Hematopoietic multipotent progenitor cell treated with erythropoietin and hydrocortisone succinate and interleukin-3 and kit ligand, for 6 days (in vitro differentiated cells): ENCODE data around the gene TARP.

Source experiments
- DNase-seq: peaks from one replicate; pipeline ENCODE4 v3.0.0-alpha.2; 2015

The TARP gene

DNA sequence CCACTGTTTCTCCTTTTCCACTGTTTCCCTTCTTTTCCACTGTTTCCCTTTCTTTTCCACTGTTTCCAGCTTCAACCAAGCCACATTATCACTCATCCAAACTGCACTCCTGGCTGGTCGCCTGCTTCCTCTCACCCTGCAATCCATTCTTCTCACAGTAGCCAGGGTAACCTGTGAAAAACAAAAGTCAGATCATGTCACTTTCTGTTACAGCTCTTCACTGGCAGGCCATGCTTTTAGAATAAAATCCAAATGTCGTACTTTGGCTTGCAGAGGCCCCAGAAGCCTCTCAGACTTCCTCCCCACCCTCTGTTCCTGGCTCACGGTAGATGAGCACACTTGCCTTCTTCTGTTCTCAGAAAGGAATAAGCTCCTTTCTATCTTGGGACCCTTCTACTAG is 61.5 kb downstream of the TARP start:
- no peak for DNase-seq

DNA sequence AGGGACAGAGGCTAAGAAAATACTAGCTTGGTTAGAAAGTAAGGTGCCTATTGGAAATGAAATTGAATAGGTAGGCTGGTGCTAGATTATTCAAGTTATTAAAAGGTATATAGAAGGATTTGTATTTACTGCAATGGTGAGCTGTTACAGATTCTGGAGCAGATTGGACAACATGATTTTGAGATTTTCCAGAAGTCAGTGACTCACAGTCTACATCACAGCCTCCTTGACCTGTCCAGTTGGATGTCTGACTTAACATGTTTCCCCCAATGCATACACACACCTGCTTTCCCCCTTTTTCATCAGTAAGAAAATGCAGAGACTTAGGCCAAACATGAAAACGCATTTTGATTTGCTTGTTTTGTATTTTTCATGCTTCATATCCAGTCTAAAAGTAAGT is 62.0 kb downstream of the TARP start:
- DNase-seq, result no peak
